IMR-90 (cell line): ENCODE results near the gene BMPER. TPM values are rescaled to one million over a fixed set of nuclear protein-coding genes. Genes with fewer than 3 reads are reported as not detected.

Experiments used
- ATAC-seq: fragments of 200-7000 bp; cut with Tn5 transposase; 2 replicates; pipeline ENCODE4 v1.9.1; 2020; ENCODE audit warnings: low read depth, mild to moderate bottlenecking, moderate library complexity
- BruUV-seq: library from RNA; stranded (reverse); fragments of 400-500 nt; replicated peaks from 2 replicates; lab custom pipeline; 2021; lab: Mats Ljungman, UMichigan
- CTCF ChIA-PET: fragments of 300-600 bp; formaldehyde crosslinking; extraction: SDS; loops from one replicate; lab custom pipeline; 2021; ENCODE audit warnings: antibody characterized with exemption; lab: Yijun Ruan, JAX
- POLR2A ChIA-PET: fragments of 300-600 bp; sonication (Branson Sonifier 250); formaldehyde crosslinking; loops from one replicate; lab custom pipeline; 2022; ENCODE audit warnings: antibody characterized with exemption; ENCODE audit not compliant: unreplicated experiment; lab: Charles Lee
- DNase-seq: peaks from one replicate; pipeline ENCODE4 v3.0.0; 2013
- H2AFZ ChIP-seq: replicated peaks from 2 replicates; pipeline ENCODE3; 2013; ENCODE audit warnings: low read length, mild to moderate bottlenecking; ENCODE audit not compliant: poor library complexity
- H2AK5ac ChIP-seq: 2 replicates; pipeline ENCODE4 v1.6.1; 2013; ENCODE audit warnings: low read depth, low read length, inconsistent platforms
- H2AK9ac ChIP-seq: replicated peaks from 2 replicates; pipeline ENCODE3; 2013; ENCODE audit warnings: mild to moderate bottlenecking, low read depth, low read length, moderate library complexity; ENCODE audit not compliant: poor library complexity
- H2BK120ac ChIP-seq: 2 replicates; pipeline ENCODE4 v1.6.1; 2013; ENCODE audit warnings: low read depth, low read length, inconsistent platforms
- H2BK15ac ChIP-seq: 3 replicates; pipeline ENCODE4 v1.6.1; 2013; ENCODE audit warnings: low read depth, low read length, inconsistent platforms
- H2BK20ac ChIP-seq: 2 replicates; pipeline ENCODE4 v1.6.1; 2013; ENCODE audit warnings: low read depth, mild to moderate bottlenecking, inconsistent platforms, low read length, moderate library complexity
- H2BK5ac ChIP-seq: 2 replicates; pipeline ENCODE4 v1.6.1; 2013; ENCODE audit warnings: mild to moderate bottlenecking, low read depth, low read length, inconsistent platforms; ENCODE audit not compliant: poor library complexity, severe bottlenecking
- H3K14ac ChIP-seq: replicated peaks from 2 replicates; pipeline ENCODE4 v1.6.1; 2013; ENCODE audit warnings: low read depth, low read length, inconsistent platforms
- H3K18ac ChIP-seq: 2 replicates; pipeline ENCODE4 v1.6.1; 2013; ENCODE audit warnings: low read depth, low read length, control low read depth
- H3K23ac ChIP-seq: 2 replicates; pipeline ENCODE4 v1.6.1; 2013; ENCODE audit warnings: low read depth, low read length, inconsistent platforms
- H3K27ac ChIP-seq: 2 replicates; pipeline ENCODE4 v1.5.1; 2013; ENCODE audit warnings: mild to moderate bottlenecking, control low read depth, low read length; ENCODE audit not compliant: insufficient read depth
- H3K27me3 ChIP-seq: 2 replicates; pipeline ENCODE4 v1.6.1; 2013; ENCODE audit warnings: low read length; ENCODE audit not compliant: control insufficient read depth, insufficient read depth
- H3K36me3 ChIP-seq: 2 replicates; pipeline ENCODE4 v1.6.1; 2013; ENCODE audit warnings: low read length, mixed read lengths; ENCODE audit not compliant: control insufficient read depth, insufficient read depth
- H3K4ac ChIP-seq: 2 replicates; pipeline ENCODE4 v1.6.1; 2013; ENCODE audit warnings: low read depth, low read length, inconsistent platforms
- H3K4me1 ChIP-seq: 2 replicates; pipeline ENCODE4 v1.6.1; 2013; ENCODE audit warnings: low read length, mixed read lengths; ENCODE audit not compliant: control insufficient read depth, insufficient read depth
- H3K4me2 ChIP-seq: 2 replicates; pipeline ENCODE4 v1.6.1; 2013; ENCODE audit warnings: low read depth, mild to moderate bottlenecking, control low read depth, low read length, moderate library complexity
- H3K4me3 ChIP-seq: 2 replicates; pipeline ENCODE4 v1.5.1; 2013; ENCODE audit warnings: low read depth, mild to moderate bottlenecking, control low read depth, low read length, moderate library complexity; ENCODE audit not compliant: insufficient read depth
- H3K56ac ChIP-seq: 2 replicates; pipeline ENCODE4 v1.6.1; 2013; ENCODE audit warnings: low read length, inconsistent platforms; ENCODE audit not compliant: insufficient read depth; ENCODE audit errors: extremely low read depth
- H3K79me1 ChIP-seq, 2 experiments: 2 replicates each; pipeline ENCODE4 v1.6.1; 2013; ENCODE audit warnings: low read length in 2 of 2, inconsistent platforms in 1 of 2, low read depth in 1 of 2
- H3K9ac ChIP-seq: 2 replicates; pipeline ENCODE4 v1.6.1; 2013; ENCODE audit warnings: low read depth, low read length, control low read depth
- H3K9me1 ChIP-seq: 2 replicates; pipeline ENCODE4 v1.6.1; 2013; ENCODE audit warnings: low read length, inconsistent platforms; ENCODE audit not compliant: insufficient read depth
- H3K9me3 ChIP-seq: 2 replicates; pipeline ENCODE4 v1.6.1; 2013; ENCODE audit warnings: low read length; ENCODE audit not compliant: control insufficient read depth, insufficient read depth
- H4K20me1 ChIP-seq: 2 replicates; pipeline ENCODE4 v1.6.1; 2013; ENCODE audit warnings: low read length, inconsistent platforms; ENCODE audit not compliant: insufficient read depth
- H4K5ac ChIP-seq: 2 replicates; pipeline ENCODE4 v1.6.1; 2013; ENCODE audit warnings: mild to moderate bottlenecking, low read depth, low read length, control low read depth
- H4K8ac ChIP-seq, 2 experiments: 2 replicates each; pipeline ENCODE4 v1.6.1; 2013; ENCODE audit warnings: low read depth in 2 of 2, low read length in 2 of 2, control low read depth in 1 of 2, inconsistent platforms in 1 of 2
- H4K91ac ChIP-seq: 2 replicates; pipeline ENCODE4 v1.6.1; 2013; ENCODE audit warnings: low read depth, low read length, inconsistent platforms; ENCODE audit not compliant: insufficient read depth
- BHLHE40 ChIP-seq: fragments of 150-350 bp; IDR thresholded peaks from 2 replicates; pipeline ENCODE4 v1.6.1; 2016; ENCODE audit warnings: mild to moderate bottlenecking, low read depth, low read length
- CHD1 ChIP-seq: IDR thresholded peaks from 2 replicates; pipeline ENCODE4 v1.6.1; 2012; ENCODE audit warnings: low read depth, low read length, improper control_type of control experiment
- FOS ChIP-seq: fragments of 150-350 bp; IDR thresholded peaks from 2 replicates; pipeline ENCODE4 v1.6.1; 2016; ENCODE audit warnings: low read depth, low read length
- MAFK ChIP-seq: IDR thresholded peaks from 2 replicates; pipeline ENCODE4 v1.6.1; 2012; ENCODE audit warnings: low read depth, low read length, improper control_type of control experiment
- MAZ ChIP-seq: IDR thresholded peaks from 2 replicates; pipeline ENCODE4 v1.6.1; 2012; ENCODE audit warnings: low read depth, mild to moderate bottlenecking, low read length, improper control_type of control experiment, moderate library complexity, borderline replicate concordance
- MXI1 ChIP-seq: IDR thresholded peaks from 2 replicates; pipeline ENCODE4 v1.6.1; 2012; ENCODE audit warnings: low read depth, mild to moderate bottlenecking, low read length, moderate library complexity, borderline replicate concordance
- NFE2L2 ChIP-seq: fragments of 150-350 bp; IDR thresholded peaks from 2 replicates; pipeline ENCODE4 v1.6.1; 2016; ENCODE audit warnings: low read depth, mild to moderate bottlenecking, low read length
- POLR2A ChIP-seq: IDR thresholded peaks from 2 replicates; pipeline ENCODE4 v1.6.1; 2012; ENCODE audit warnings: mild to moderate bottlenecking, low read depth, low read length
- RAD21 ChIP-seq: IDR thresholded peaks from 2 replicates; pipeline ENCODE4 v1.6.1; 2012; ENCODE audit warnings: low read length, improper control_type of control experiment
- RCOR1 ChIP-seq: IDR thresholded peaks from 2 replicates; pipeline ENCODE4 v1.6.1; 2012; ENCODE audit warnings: mild to moderate bottlenecking, low read length, improper control_type of control experiment; ENCODE audit not compliant: insufficient replicate concordance
- RFX5 ChIP-seq: IDR thresholded peaks from 2 replicates; pipeline ENCODE4 v1.8.0; 2012; ENCODE audit warnings: low read depth, mild to moderate bottlenecking, low read length, moderate library complexity
- SMC3 ChIP-seq: fragments of 150-350 bp; IDR thresholded peaks from 2 replicates; pipeline ENCODE4 v1.6.1; 2016; ENCODE audit warnings: low read depth, mild to moderate bottlenecking, antibody characterized with exemption, low read length, moderate library complexity
- WGBS, 2 experiments: methylation state at CpG; one replicate each; pipeline versions ENCODE4 v1.1.5 to v1.1.7; 2013; ENCODE audit warnings: missing lambda C conversion rate in 2 of 2; ENCODE audit not compliant: insufficient read length in 1 of 2; ENCODE audit errors: extremely low coverage in 2 of 2; 5-methylcytosine and 5-hydroxymethylcytosine counted together
- dilution Hi-C: fragments of 300-500 bp; cut with HindIII; formaldehyde crosslinking; loops from one replicate; pipeline ENCODE4 v1.14.3; 2018; ENCODE audit warnings: low sequenced_read_pairs; ENCODE audit not compliant: unreplicated experiment
- in situ Hi-C: fragments of 300-500 bp; cut with MboI; formaldehyde crosslinking; loops from 3 replicates; pipeline ENCODE4 v1.14.3; 2019; ENCODE audit warnings: low sequenced_read_pairs, inconsistent platforms, mixed read lengths
- intact Hi-C: fragments of 100-400 bp; cut with micrococcal nuclease; formaldehyde crosslinking; loops from 2 replicates; pipeline ENCODE4 v1.10.0; 2022
- polyA plus RNA-seq, 3 experiments: library from polyadenylated mRNA; depleted of rRNA; stranded (reverse); fragments of >200 nt; gene quantifications; 2 replicates each; pipeline ENCODE4 v1.2.3, GENCODE V29; 2012; ENCODE audit warnings: low replicate concordance in 1 of 3
- total RNA-seq: library from RNA; depleted of rRNA; stranded (reverse); fragments of >200 nt; gene quantifications from 2 replicates; pipeline ENCODE4 v1.2.3, GENCODE V29; 2012
- TF ChIP-seq, protein P1 (sequence below): conservative IDR thresholded peaks from 2 replicates; pipeline ENCODE4 v1.5.1; 2012; ENCODE audit warnings: mild to moderate bottlenecking, low read depth, low read length, improper control_type of control experiment
- TF ChIP-seq, protein P2 (sequence below): fragments of 150-350 bp; IDR thresholded peaks from 2 replicates; pipeline ENCODE4 v1.6.1; 2016; ENCODE audit warnings: low read depth, mild to moderate bottlenecking, low read length, moderate library complexity, borderline replicate concordance

The BMPER gene
- total and polyA plus RNA-seq, 2 of the 4 experiments (the other 2 are of a cell fraction): 6.2 to 7.9 TPM

GRCh38 chr7:34133983-34134782 is 228.8 kb downstream of the BMPER start:
- H3K9me1 ChIP-seq: no peaks in the 10 kb centered on the region
- peak overlapping the region; percentile 78 for H4K91ac ChIP-seq
- WGBS, 2 experiments: 57 to 100% methylated on average over 2 to 3 of the region's 12 CpGs
- POLR2A ChIA-PET: interaction anchor here (0.6 kb wide), 1 partner anchor 794 kb away, joined by 3 read pairs; no protein-coding TSS in a partner anchor
- H2BK15ac ChIP-seq: peak overlapping the region; percentile 55; the same call in 1 of the 3 replicates
- in situ Hi-C loops (loop anchor here (10.0 kb wide), 1 partner anchor 181 kb away; no protein-coding TSS in a partner anchor), intact Hi-C loops (loop anchor here (1.0 to 10.0 kb wide), 6 partner anchors 33 to 903 kb away; partner anchors contain the start of gene DPY19L1), dilution Hi-C loops (no loop called here)
- peak overlapping the region; percentile 93; the same call in 1 of the 2 replicates for H3K56ac ChIP-seq
- H3K4me3 ChIP-seq: no peak overlapping the region
- H4K8ac ChIP-seq: peak overlapping the region; percentile 79 to 98
- H2AK5ac ChIP-seq: no peak overlapping the region; the same call in 1 of the 2 replicates
- H3K4me1 ChIP-seq: peaks cover 13% of the 10 kb centered on the region; the same call in 1 of the 2 replicates
- peak overlapping the region; percentile 98 for H2BK5ac ChIP-seq
- peak overlapping the region; percentile 21; the same call in 1 of the 2 replicates for H3K23ac ChIP-seq
- H4K5ac ChIP-seq: peak overlapping the region; percentile 39
- H3K4ac ChIP-seq: peak overlapping the region; percentile 57
- H3K9ac ChIP-seq: peak overlapping the region; percentile 44
- DNase-seq: peak; percentile 84
- H3K36me3 ChIP-seq: no peaks in the 10 kb centered on the region
- H2BK20ac ChIP-seq: peak overlapping the region; percentile 74; the same call in 1 of the 2 replicates
- H3K18ac ChIP-seq: peak overlapping the region; percentile 52
- H4K20me1 ChIP-seq: no peaks in the 10 kb centered on the region
- ATAC-seq: peak; percentile 82
- H3K27me3 ChIP-seq: no peaks in the 10 kb centered on the region
- no peaks in the 10 kb centered on the region for H3K9me3 ChIP-seq
- H2AK9ac ChIP-seq: no peak overlapping the region
- H3K14ac ChIP-seq: peak overlapping the region; percentile 39
- H3K79me1 ChIP-seq: no peaks in the 10 kb centered on the region
- peak overlapping the region; percentile 98 for H2BK120ac ChIP-seq
- peak overlapping the region; percentile 0 for H2AFZ ChIP-seq
- no TSS peak for BruUV-seq
- CTCF ChIA-PET: interaction anchor here (0.6 to 2.6 kb wide), 10 partner anchors 10 to 327 kb away, joined by 3 to 12 read pairs (median 4); no protein-coding TSS in a partner anchor
- H3K27ac ChIP-seq: peak overlapping the region; percentile 79
- peak overlapping the region; percentile 87 for H3K4me2 ChIP-seq
- TF ChIP-seq CHD1 (no peak), NFE2L2 (no peak), MAZ (no peak), FOS (no peak), MXI1 (no peak), RCOR1 (no peak), BHLHE40 (no peak), SMC3 (peak; percentile 79), POLR2A (peak; percentile 52; the same call in 1 of the 2 replicates), MAFK (no peak), RAD21 (peak; percentile 96), RFX5 (no peak)
- TF ChIP-seq, protein P1, sequence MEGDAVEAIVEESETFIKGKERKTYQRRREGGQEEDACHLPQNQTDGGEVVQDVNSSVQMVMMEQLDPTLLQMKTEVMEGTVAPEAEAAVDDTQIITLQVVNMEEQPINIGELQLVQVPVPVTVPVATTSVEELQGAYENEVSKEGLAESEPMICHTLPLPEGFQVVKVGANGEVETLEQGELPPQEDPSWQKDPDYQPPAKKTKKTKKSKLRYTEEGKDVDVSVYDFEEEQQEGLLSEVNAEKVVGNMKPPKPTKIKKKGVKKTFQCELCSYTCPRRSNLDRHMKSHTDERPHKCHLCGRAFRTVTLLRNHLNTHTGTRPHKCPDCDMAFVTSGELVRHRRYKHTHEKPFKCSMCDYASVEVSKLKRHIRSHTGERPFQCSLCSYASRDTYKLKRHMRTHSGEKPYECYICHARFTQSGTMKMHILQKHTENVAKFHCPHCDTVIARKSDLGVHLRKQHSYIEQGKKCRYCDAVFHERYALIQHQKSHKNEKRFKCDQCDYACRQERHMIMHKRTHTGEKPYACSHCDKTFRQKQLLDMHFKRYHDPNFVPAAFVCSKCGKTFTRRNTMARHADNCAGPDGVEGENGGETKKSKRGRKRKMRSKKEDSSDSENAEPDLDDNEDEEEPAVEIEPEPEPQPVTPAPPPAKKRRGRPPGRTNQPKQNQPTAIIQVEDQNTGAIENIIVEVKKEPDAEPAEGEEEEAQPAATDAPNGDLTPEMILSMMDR: peak; percentile 91
- TF ChIP-seq, protein P2, sequence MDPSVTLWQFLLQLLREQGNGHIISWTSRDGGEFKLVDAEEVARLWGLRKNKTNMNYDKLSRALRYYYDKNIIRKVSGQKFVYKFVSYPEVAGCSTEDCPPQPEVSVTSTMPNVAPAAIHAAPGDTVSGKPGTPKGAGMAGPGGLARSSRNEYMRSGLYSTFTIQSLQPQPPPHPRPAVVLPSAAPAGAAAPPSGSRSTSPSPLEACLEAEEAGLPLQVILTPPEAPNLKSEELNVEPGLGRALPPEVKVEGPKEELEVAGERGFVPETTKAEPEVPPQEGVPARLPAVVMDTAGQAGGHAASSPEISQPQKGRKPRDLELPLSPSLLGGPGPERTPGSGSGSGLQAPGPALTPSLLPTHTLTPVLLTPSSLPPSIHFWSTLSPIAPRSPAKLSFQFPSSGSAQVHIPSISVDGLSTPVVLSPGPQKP: no peak
